HG03432 (cell line): Measurements from ENCODE around the gene CENPT.

Experiments
- ATAC-seq: cut with Tn5 transposase; IDR thresholded peaks from one replicate; pipeline ENCODE4 v1.9.1; 2021; ENCODE audit warnings: mild to moderate bottlenecking, moderate library complexity; ENCODE audit not compliant: unreplicated experiment

CENPT gene

DNA sequence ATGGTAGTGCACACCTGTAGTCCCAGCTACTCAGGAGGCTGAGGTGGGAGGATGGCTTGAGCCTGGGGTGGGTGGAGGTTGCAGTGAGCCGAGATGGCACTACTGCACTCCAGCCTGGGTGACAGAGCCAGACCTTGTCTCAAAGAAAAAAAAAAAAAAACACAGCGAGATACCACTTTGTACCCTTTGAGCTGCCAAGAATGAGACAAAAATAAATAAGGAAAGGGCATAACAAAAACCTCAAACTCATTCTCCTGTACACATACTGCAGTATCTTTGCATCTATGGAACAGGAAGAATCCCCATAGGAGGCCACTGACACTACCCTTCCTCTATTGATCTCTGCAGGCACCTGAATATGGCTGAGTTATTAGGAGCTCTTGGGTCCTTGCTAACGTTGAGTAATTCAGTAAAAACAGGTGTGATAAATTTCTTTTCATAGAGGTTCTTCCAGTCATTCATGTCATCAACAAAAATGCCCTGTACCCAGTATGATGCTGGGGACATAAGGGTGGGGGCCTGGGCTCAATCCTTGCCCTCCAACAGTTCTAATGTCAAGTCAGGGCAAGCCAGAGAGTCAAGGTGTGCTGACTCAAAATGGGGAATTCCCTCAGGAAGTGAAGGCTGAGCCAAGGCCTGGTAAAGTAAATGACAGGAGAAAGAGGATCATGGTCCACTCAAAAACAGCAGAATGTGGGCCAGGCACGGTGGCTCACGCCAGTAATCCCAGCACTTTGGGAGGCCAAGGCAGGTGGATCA lies 68.1 kb downstream of the CENPT start:
- no peak for ATAC-seq
